HepG2 (cell line): ENCODE results near the gene PCOLCE2. TPM values are rescaled to one million over a fixed set of nuclear protein-coding genes. Genes with fewer than 3 reads are reported as not detected.

Source experiments
- ATAC-seq: fragments of 200-7000 bp; cut with Tn5 transposase; 3 replicates; pipeline ENCODE4 v1.9.1; 2020; ENCODE audit warnings: mild to moderate bottlenecking, moderate library complexity
- BruUV-seq: library from RNA; stranded (reverse); fragments of 400-500 nt; replicated peaks from 2 replicates; lab custom pipeline; 2021; lab: Mats Ljungman, UMichigan
- CTCF ChIA-PET: fragments of 300-600 bp; formaldehyde crosslinking; extraction: SDS; loops from one replicate; lab custom pipeline; 2021; ENCODE audit warnings: low total read pairs, inconsistent platforms, low intra/inter-chr PET ratio; lab: Yijun Ruan, JAX
- POLR2A ChIA-PET: fragments of 350-600 bp; sonication (Branson Sonifier 250); formaldehyde crosslinking; loops from one replicate; lab custom pipeline; 2020; ENCODE audit warnings: antibody characterized with exemption, inconsistent platforms; lab: Yijun Ruan, JAX
- DNase-seq: peaks from one replicate; pipeline ENCODE4 v3.0.0-alpha.2; 2015; ENCODE audit warnings: low spot score
- FAIRE-seq: peaks from 3 replicates; lab custom pipeline; 2011; peaks lifted over from hg19 to GRCh38; lab: Jason Lieb, UNC
- H2AFZ ChIP-seq: one replicate; pipeline ENCODE4 v1.6.1; 2011; ENCODE audit warnings: low read length, inconsistent platforms
- H3K27ac ChIP-seq: fragments of 300-600 bp; 3 replicates; pipeline ENCODE4 v1.8.0; 2011; ENCODE audit warnings: mixed run types, mild to moderate bottlenecking, mixed read lengths, low read length, inconsistent platforms; ENCODE audit not compliant: insufficient read depth; ENCODE audit errors: extremely low read length
- H3K27me3 ChIP-seq, 2 experiments: fragments of 200-600 bp in 1 of 2; 2 replicates in 1 of 2; 3 replicates in 1 of 2; pipeline versions ENCODE4 v1.6.0 to v1.8.0; 2011; ENCODE audit warnings: low read length in 2 of 2, mild to moderate bottlenecking in 2 of 2, moderate library complexity in 2 of 2, inconsistent platforms in 1 of 2; ENCODE audit not compliant: insufficient read depth in 2 of 2, control insufficient read depth in 1 of 2
- H3K36me3 ChIP-seq, 2 experiments: fragments of 200-600 bp in 1 of 2; replicated peaks in 1 of 2; 2 replicates in 1 of 2; 3 replicates in 1 of 2; pipeline versions ENCODE4 v1.5.1 to v1.8.0; 2011; ENCODE audit warnings: low read length in 2 of 2, inconsistent platforms in 1 of 2; ENCODE audit not compliant: insufficient read depth in 2 of 2, control insufficient read depth in 1 of 2
- H3K4me1 ChIP-seq: 2 replicates; pipeline ENCODE4 v1.5.1; 2012; ENCODE audit warnings: low read length, inconsistent platforms; ENCODE audit not compliant: insufficient read depth
- H3K4me2 ChIP-seq: 2 replicates; pipeline ENCODE4 v1.6.0; 2011; ENCODE audit warnings: low read depth, low read length, inconsistent platforms
- H3K4me3 ChIP-seq, 3 experiments: fragments of 200-600 bp in 1 of 3; sonication (generic), shearing (Covaris generic) in 1 of 3; replicated peaks in 1 of 3; 2 replicates each; pipeline ENCODE4 v1.5.1; 2011 to 2016; ENCODE audit warnings: low read length in 3 of 3, inconsistent platforms in 2 of 3, low read depth in 2 of 3, mild to moderate bottlenecking in 2 of 3, control low read depth in 1 of 3, mixed read lengths in 1 of 3; ENCODE audit not compliant: insufficient read depth in 1 of 3
- H3K79me2 ChIP-seq: one replicate; pipeline ENCODE4 v1.6.1; 2011; ENCODE audit warnings: low read length, inconsistent platforms; ENCODE audit not compliant: insufficient read depth
- H3K9ac ChIP-seq: 2 replicates; pipeline ENCODE4 v1.6.0; 2011; ENCODE audit warnings: mild to moderate bottlenecking, low read depth, low read length, inconsistent platforms; ENCODE audit not compliant: insufficient read depth
- H3K9me3 ChIP-seq: 2 replicates; pipeline ENCODE4 v1.5.1; 2012; ENCODE audit warnings: mild to moderate bottlenecking, low read length
- H4K20me1 ChIP-seq: 2 replicates; pipeline ENCODE4 v1.6.0; 2011; ENCODE audit warnings: inconsistent platforms, mild to moderate bottlenecking, low read length, moderate library complexity; ENCODE audit not compliant: insufficient read depth
- MAFF ChIP-seq: IDR thresholded peaks from 2 replicates; pipeline ENCODE4 v1.6.1; 2011; ENCODE audit warnings: low read depth, low read length, improper control_type of control experiment
- MAFK ChIP-seq, 2 experiments: IDR thresholded peaks in 1 of 2; conservative IDR thresholded peaks in 1 of 2; 2 replicates each; pipeline ENCODE4 v1.6.1; 2011; ENCODE audit warnings: improper control_type of control experiment in 2 of 2, low read length in 2 of 2
- ZNF329 ChIP-seq: sonication (generic); formaldehyde crosslinking; IDR thresholded peaks from 2 replicates; pipeline ENCODE4 v1.9.0; 2021; ENCODE audit warnings: low read depth, mild to moderate bottlenecking, missing genetic modification reagents
- ZNF816 ChIP-seq: sonication (generic); formaldehyde crosslinking; IDR thresholded peaks from 2 replicates; pipeline ENCODE4 v1.8.0; 2022; ENCODE audit warnings: missing genetic modification reagents, mild to moderate bottlenecking, borderline replicate concordance
- WGBS: methylation state at CpG from one replicate; pipeline ENCODE4 v1.1.6; 2017; ENCODE audit warnings: low lambda C conversion rate; 5-methylcytosine and 5-hydroxymethylcytosine counted together
- in situ Hi-C: cut with HindIII; loops from 2 replicates; pipeline ENCODE4 v1.10.0; 2017; ENCODE audit warnings: low pct_unique_long_range_greater_than_20kb; ENCODE audit not compliant: extremely low pct_ligation_motif_present
- intact Hi-C: fragments of 100-400 bp; cut with micrococcal nuclease; formaldehyde crosslinking; loops from one replicate; pipeline ENCODE4 v1.10.0; 2022; ENCODE audit not compliant: unreplicated experiment
- polyA plus RNA-seq, 8 experiments: library from polyadenylated mRNA; depleted of rRNA in 3 of 8; stranded (reverse) in 7 of 8; unstranded in 1 of 8; fragments of >200 nt; fragmentation: Illumina TruSeq in 4 of 8; extraction: Trizol in 4 of 8; gene quantifications; 2 replicates each; pipeline versions ENCODE4 v1.2.1 to v1.2.3, GENCODE V29; 2011 to 2016; ENCODE audit warnings: low read depth in 4 of 8, missing spikeins in 1 of 8, mixed read lengths in 1 of 8; ENCODE audit not compliant: insufficient read depth in 1 of 8
- total RNA-seq, 5 experiments: library from RNA; depleted of rRNA; stranded (reverse); fragments of >200 nt; fragmentation: Illumina TruSeq; extraction: Trizol; gene quantifications; 2 replicates each; pipeline ENCODE4 v1.2.3, GENCODE V29; 2016; ENCODE audit warnings: low read depth in 1 of 5
- TF ChIP-seq, protein P1 (sequence below), 2 experiments: sonication (generic) in 1 of 2; formaldehyde crosslinking in 1 of 2; IDR thresholded peaks; 2 replicates each; pipeline versions ENCODE4 v1.5.1 to v1.6.1; 2011 to 2020; ENCODE audit warnings: borderline replicate concordance in 1 of 2, low read depth in 1 of 2, low read length in 1 of 2, mild to moderate bottlenecking in 1 of 2, missing genetic modification reagents in 1 of 2, moderate library complexity in 1 of 2
- TF ChIP-seq, protein P2 (sequence below): sonication (generic); formaldehyde crosslinking; IDR thresholded peaks from 2 replicates; pipeline ENCODE4 v1.5.0; 2020; ENCODE audit warnings: mild to moderate bottlenecking, missing genetic modification reagents
- TF ChIP-seq, protein P3 (sequence below): sonication (generic); formaldehyde crosslinking; conservative IDR thresholded peaks from 2 replicates; pipeline ENCODE4 v1.4.0; 2020; ENCODE audit warnings: missing genetic modification reagents

PCOLCE2 gene
- total and polyA plus RNA-seq, 2 of the 13 experiments (the other 11 are each of a cell fraction or from before 2014, with no cell fraction given) = 0.71 to 2.0 TPM

DNA sequence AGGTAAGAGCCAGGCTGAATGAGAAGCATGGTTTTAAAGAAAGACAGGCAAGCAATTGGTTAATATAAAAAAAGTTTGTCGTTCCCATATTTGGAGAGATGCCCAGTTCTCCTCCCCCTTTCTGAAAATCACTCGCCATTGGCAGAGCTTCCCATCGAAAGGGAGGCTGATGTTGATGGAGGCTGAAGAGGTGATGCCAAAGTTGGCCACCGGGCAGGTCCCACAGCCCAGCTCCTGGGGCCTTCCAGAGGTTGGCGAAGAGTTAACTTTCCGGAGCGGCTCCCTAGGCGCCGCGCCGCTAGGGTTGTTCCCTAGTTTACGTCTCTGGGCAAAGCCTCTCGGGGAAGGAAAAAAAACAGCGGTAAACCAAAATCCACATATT is 793 bp downstream of the PCOLCE2 start (continued):
- TF ChIP-seq, protein P1, sequence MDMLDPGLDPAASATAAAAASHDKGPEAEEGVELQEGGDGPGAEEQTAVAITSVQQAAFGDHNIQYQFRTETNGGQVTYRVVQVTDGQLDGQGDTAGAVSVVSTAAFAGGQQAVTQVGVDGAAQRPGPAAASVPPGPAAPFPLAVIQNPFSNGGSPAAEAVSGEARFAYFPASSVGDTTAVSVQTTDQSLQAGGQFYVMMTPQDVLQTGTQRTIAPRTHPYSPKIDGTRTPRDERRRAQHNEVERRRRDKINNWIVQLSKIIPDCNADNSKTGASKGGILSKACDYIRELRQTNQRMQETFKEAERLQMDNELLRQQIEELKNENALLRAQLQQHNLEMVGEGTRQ (IDR thresholded peaks at IDR 0.05; ENCODE audit: low read depth, low read length) = no peak
- TF ChIP-seq, protein P1 (CRISPR knock-in tag; IDR thresholded peaks at IDR 0.05; ENCODE audit: borderline replicate concordance) = peak; percentile 62
- peak; percentile 38; the same call in 1 of the 2 replicates for TF ChIP-seq ZNF816 (CRISPR knock-in tag)
- TF ChIP-seq, protein P2, sequence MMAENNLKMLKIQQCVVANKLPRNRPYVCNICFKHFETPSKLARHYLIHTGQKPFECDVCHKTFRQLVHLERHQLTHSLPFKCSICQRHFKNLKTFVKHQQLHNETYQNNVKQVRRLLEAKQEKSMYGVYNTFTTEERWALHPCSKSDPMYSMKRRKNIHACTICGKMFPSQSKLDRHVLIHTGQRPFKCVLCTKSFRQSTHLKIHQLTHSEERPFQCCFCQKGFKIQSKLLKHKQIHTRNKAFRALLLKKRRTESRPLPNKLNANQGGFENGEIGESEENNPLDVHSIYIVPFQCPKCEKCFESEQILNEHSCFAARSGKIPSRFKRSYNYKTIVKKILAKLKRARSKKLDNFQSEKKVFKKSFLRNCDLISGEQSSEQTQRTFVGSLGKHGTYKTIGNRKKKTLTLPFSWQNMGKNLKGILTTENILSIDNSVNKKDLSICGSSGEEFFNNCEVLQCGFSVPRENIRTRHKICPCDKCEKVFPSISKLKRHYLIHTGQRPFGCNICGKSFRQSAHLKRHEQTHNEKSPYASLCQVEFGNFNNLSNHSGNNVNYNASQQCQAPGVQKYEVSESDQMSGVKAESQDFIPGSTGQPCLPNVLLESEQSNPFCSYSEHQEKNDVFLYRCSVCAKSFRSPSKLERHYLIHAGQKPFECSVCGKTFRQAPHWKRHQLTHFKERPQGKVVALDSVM (CRISPR knock-in tag) = peak; percentile 88

DNA sequence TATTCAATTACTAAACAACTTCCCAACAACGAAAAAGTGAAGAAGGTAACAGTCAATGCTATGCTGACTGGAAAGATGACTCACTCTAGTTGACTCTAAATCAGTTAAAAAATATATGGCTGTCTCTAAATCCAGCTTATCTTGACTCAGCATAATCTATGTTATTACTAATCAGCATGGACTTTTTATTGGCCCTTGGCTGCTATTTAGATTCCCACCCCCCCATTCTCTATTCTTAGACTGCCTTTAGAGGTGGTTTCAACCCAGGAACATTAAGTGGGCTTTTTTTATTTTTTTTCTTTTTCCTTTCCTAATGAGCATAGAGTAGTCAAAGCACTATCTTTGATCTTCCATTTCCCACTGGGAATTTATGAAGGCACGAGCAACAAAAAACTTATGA is 1.9 kb downstream of the PCOLCE2 start:
- ChIA-PET CTCF (no interaction called here), POLR2A (no interaction called here)
- H3K4me2 ChIP-seq = no peak overlapping the region
- ATAC-seq (no peak), DNase-seq (no peak), FAIRE-seq (no peak)
- H3K9me3 ChIP-seq = no peaks in the 10 kb centered on the region
- H3K79me2 ChIP-seq = no peaks in the 10 kb centered on the region
- H2AFZ ChIP-seq = no peak overlapping the region
- peaks cover 5 to 46% of the 10 kb centered on the region in 2 experiments; a peak in 4 of 5 replicates for H3K27me3 ChIP-seq
- TF ChIP-seq MAFK (conservative IDR thresholded peaks at IDR 0.05 in 1 of 2, IDR thresholded peaks at IDR 0.05 in 1 of 2; ENCODE audit: low read length in 2 of 2) (peak; percentile 45 to 62), ZNF329 (no peak), MAFF (0 out of 2 replicates have a peak, but pooled peaks have one; percentile 13)
- TF ChIP-seq, protein P3, sequence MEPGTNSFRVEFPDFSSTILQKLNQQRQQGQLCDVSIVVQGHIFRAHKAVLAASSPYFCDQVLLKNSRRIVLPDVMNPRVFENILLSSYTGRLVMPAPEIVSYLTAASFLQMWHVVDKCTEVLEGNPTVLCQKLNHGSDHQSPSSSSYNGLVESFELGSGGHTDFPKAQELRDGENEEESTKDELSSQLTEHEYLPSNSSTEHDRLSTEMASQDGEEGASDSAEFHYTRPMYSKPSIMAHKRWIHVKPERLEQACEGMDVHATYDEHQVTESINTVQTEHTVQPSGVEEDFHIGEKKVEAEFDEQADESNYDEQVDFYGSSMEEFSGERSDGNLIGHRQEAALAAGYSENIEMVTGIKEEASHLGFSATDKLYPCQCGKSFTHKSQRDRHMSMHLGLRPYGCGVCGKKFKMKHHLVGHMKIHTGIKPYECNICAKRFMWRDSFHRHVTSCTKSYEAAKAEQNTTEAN = no peak
- no peak overlapping the region for H3K9ac ChIP-seq
- in situ Hi-C loops (no loop called here), intact Hi-C loops (no loop called here)
- WGBS = 55% methylated on average over 2 of the region's 2 CpGs
- H3K36me3 ChIP-seq = no peaks in the 10 kb centered on the region
- H3K27ac ChIP-seq = no peak overlapping the region
- no TSS peak for BruUV-seq
- no peaks in the 10 kb centered on the region for H4K20me1 ChIP-seq
- H3K4me3 ChIP-seq = no peak overlapping the region
- H3K4me1 ChIP-seq = peaks cover 8% of the 10 kb centered on the region
